GM06990 (cell line): Measurements from ENCODE around the gene LENEP.
A peak's percentile ranks its signal among the peaks of the same experiment; 100 is the strongest.
"Not testable (repeated sequence)": the region's sequence is repeated elsewhere in the genome, so short reads cannot be mapped to it uniquely, and the experiment has no call there.

Source experiments
- DNase-seq: peaks from one replicate; pipeline ENCODE4 v3.0.0-alpha.2; 2011; ENCODE audit not compliant: insufficient read length; ENCODE audit errors: extremely low read depth
- H3K27me3 ChIP-seq: replicated peaks from 2 replicates; pipeline ENCODE4 v1.6.0; 2011; ENCODE audit warnings: low read length; ENCODE audit not compliant: control insufficient read depth, insufficient read depth
- H3K36me3 ChIP-seq: 2 replicates; pipeline ENCODE4 v1.5.1; 2011; ENCODE audit warnings: low read length; ENCODE audit not compliant: control insufficient read depth, insufficient read depth
- H3K4me3 ChIP-seq: replicated peaks from 2 replicates; pipeline ENCODE4 v1.5.1; 2011; ENCODE audit warnings: low read depth, mild to moderate bottlenecking, control low read depth, low read length
- TF ChIP-seq, protein P1 (sequence below): IDR thresholded peaks from 2 replicates; pipeline ENCODE4 v1.5.1; 2011; ENCODE audit warnings: low read length, control low read depth, mild to moderate bottlenecking, inconsistent platforms; ENCODE audit not compliant: insufficient read depth, poor library complexity, severe bottlenecking

LENEP gene

GRCh38 chr1:154974102-154974807 lies 19.1 kb upstream of the LENEP start, which contains the start of gene CKS1B:
Gene CKS1B (plus strand): TSS chr1:154974681. CDS start chr1:154974746, 65 bp downstream.
- H3K36me3 ChIP-seq, result peaks cover 2% of the 10 kb centered on the region
- H3K27me3 ChIP-seq, result no peaks in the 10 kb centered on the region
- DNase-seq, result peak; percentile 94
- peak within 1 kb of the TSS; percentile 68 for H3K4me3 ChIP-seq
- TF ChIP-seq, protein P1, sequence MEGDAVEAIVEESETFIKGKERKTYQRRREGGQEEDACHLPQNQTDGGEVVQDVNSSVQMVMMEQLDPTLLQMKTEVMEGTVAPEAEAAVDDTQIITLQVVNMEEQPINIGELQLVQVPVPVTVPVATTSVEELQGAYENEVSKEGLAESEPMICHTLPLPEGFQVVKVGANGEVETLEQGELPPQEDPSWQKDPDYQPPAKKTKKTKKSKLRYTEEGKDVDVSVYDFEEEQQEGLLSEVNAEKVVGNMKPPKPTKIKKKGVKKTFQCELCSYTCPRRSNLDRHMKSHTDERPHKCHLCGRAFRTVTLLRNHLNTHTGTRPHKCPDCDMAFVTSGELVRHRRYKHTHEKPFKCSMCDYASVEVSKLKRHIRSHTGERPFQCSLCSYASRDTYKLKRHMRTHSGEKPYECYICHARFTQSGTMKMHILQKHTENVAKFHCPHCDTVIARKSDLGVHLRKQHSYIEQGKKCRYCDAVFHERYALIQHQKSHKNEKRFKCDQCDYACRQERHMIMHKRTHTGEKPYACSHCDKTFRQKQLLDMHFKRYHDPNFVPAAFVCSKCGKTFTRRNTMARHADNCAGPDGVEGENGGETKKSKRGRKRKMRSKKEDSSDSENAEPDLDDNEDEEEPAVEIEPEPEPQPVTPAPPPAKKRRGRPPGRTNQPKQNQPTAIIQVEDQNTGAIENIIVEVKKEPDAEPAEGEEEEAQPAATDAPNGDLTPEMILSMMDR, result no peak

DNA sequence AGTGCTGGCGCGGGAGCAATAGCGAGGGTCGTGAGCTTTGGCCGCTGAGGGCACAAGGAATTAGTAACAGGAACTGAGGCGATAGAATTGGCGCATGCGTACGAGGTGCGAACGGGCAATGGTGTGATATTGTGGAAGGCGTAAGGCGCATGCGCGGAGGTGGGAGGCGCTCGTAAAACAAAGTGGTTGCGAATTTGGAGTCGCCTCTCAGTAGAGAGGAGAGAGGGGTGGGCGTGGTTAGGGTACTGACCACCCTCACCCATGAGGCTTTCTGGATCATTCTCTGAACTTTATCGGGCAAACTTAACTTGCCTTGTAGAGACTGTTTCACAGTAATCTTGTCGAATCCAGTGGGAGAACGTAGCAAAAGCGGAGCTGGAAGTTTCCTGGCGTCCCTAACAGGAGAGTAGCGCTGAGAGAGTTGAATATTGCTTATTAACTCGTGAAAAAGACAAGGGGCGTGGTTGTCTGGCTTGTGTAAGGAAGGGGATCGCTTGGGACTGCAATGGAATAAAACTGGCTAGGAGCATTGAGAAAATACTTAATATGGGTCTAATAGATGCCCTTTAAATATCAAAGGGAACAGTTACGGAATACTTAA lies 18.5 kb upstream of the LENEP start:
- DNase-seq, result peak; percentile 94
- H3K36me3 ChIP-seq, result no peaks in the 10 kb centered on the region; the same call in none of the 2 replicates

GRCh38 chr1:154975409-154976059 lies 17.9 kb upstream of the LENEP start:
- peak; percentile 77 for DNase-seq
- peak overlapping the region; percentile 68 for H3K4me3 ChIP-seq
- no peaks in the 10 kb centered on the region for H3K27me3 ChIP-seq
- no peaks in the 10 kb centered on the region; the same call in none of the 2 replicates for H3K36me3 ChIP-seq
- TF ChIP-seq, protein P1, result no peak

More for the DNA sequence above, 18.5 kb upstream of the LENEP start:
- Histone ChIP-seq H3K4me3 (peak overlapping the region; percentile 68), H3K27me3 (no peaks in the 10 kb centered on the region)
- TF ChIP-seq, protein P1, result no peak

- H3K36me3 ChIP-seq, H3K27me3 ChIP-seq, H3K4me3 ChIP-seq, DNase-seq: not testable (repeated sequence)
These were observed 15.6 kb upstream of the LENEP start for GRCh38 chr1:154977762-154978161.

GRCh38 chr1:154978360-154978759 lies 15.0 kb upstream of the LENEP start:
- H3K36me3 ChIP-seq, result no peaks in the 10 kb centered on the region; the same call in 1 of the 2 replicates
- no peak for DNase-seq
- no peak overlapping the region for H3K4me3 ChIP-seq
- H3K27me3 ChIP-seq, result no peaks in the 10 kb centered on the region
- TF ChIP-seq, protein P1, result no peak

GRCh38 chr1:154982341-154982740 lies 11.0 kb upstream of the LENEP start:
- no peaks in the 10 kb centered on the region; the same call in none of the 2 replicates for H3K36me3 ChIP-seq
- peak overlapping the region; percentile 43 for H3K4me3 ChIP-seq
- no peak for DNase-seq
- H3K27me3 ChIP-seq, result no peaks in the 10 kb centered on the region
- TF ChIP-seq, protein P1, result no peak
